SU-DHL-6 (cell line): ENCODE data around the gene ZXDC.

ENCODE experiments used
- H2AFZ ChIP-seq: fragments of 200-600 bp; sonication (generic); 2 replicates; pipeline ENCODE4 v1.6.1; 2014; ENCODE audit warnings: low read depth, mild to moderate bottlenecking, moderate library complexity, mixed read lengths, antibody characterized with exemption, low read length; ENCODE audit not compliant: severe bottlenecking
- H3F3A ChIP-seq: fragments of 200-600 bp; shearing (Covaris generic); 2 replicates; pipeline ENCODE4 v1.6.0; 2016; ENCODE audit warnings: antibody characterized with exemption, mild to moderate bottlenecking; ENCODE audit not compliant: insufficient read depth
- H3K27ac ChIP-seq: fragments of 200-600 bp; sonication (generic); 2 replicates; pipeline ENCODE4 v1.5.1; 2016; ENCODE audit warnings: low read depth, mild to moderate bottlenecking, low read length, moderate library complexity, mixed read lengths
- H3K27me3 ChIP-seq: fragments of 200-600 bp; sonication (generic), shearing (Covaris generic); 2 replicates; pipeline ENCODE4 v1.6.0; 2014; ENCODE audit warnings: mild to moderate bottlenecking, low read length
- H3K36me3 ChIP-seq: fragments of 200-600 bp; sonication (generic); 2 replicates; pipeline ENCODE4 v1.6.1; 2014; ENCODE audit warnings: mild to moderate bottlenecking, low read length, mixed read lengths
- H3K4me2 ChIP-seq: fragments of 300-600, 200-600 bp; shearing (Covaris generic), sonication (generic); 2 replicates; pipeline ENCODE4 v1.6.0; 2014; ENCODE audit warnings: low read length, low read depth, mild to moderate bottlenecking; ENCODE audit not compliant: poor library complexity, severe bottlenecking
- H3K4me3 ChIP-seq: fragments of 200-600 bp; sonication (generic); 2 replicates; pipeline ENCODE4 v1.5.1; 2014; ENCODE audit warnings: antibody characterized with exemption, low read length, mild to moderate bottlenecking, mixed read lengths; ENCODE audit not compliant: insufficient read depth, poor library complexity, severe bottlenecking
- H3K79me2 ChIP-seq: fragments of 200-600 bp; sonication (generic); 2 replicates; pipeline ENCODE4 v1.6.1; 2014; ENCODE audit warnings: mild to moderate bottlenecking, low read length, moderate library complexity; ENCODE audit not compliant: insufficient read depth
- H3K9ac ChIP-seq: fragments of 200-600 bp; sonication (generic); 2 replicates; pipeline ENCODE4 v1.7.0; 2014; ENCODE audit warnings: mild to moderate bottlenecking, low read length
- H3K9me2 ChIP-seq: fragments of 200-600 bp; sonication (generic); replicated peaks from 2 replicates; pipeline ENCODE4 v1.6.1; 2014; ENCODE audit warnings: low read length; ENCODE audit not compliant: insufficient read depth
- H3K9me3 ChIP-seq: fragments of 200-600 bp; sonication (generic); 2 replicates; pipeline ENCODE4 v1.6.1; 2014; ENCODE audit warnings: low read length, mixed read lengths; ENCODE audit not compliant: insufficient read depth
- H4K20me1 ChIP-seq: fragments of 200-600 bp; sonication (generic); 2 replicates; pipeline ENCODE4 v1.6.1; 2014; ENCODE audit warnings: low read depth, mild to moderate bottlenecking, antibody characterized with exemption, low read length, moderate library complexity, mixed read lengths
- CTCF ChIP-seq: fragments of 200-600 bp; sonication (generic); IDR thresholded peaks from one replicate; pipeline ENCODE4 v1.5.1; 2017; ENCODE audit warnings: antibody characterized with exemption, mild to moderate bottlenecking, low read length, moderate library complexity; ENCODE audit not compliant: insufficient read depth, poor library complexity, severe bottlenecking
- EZH2phosphoT487 ChIP-seq: fragments of 200-600 bp; sonication (generic), shearing (Covaris generic); conservative IDR thresholded peaks from 2 replicates; pipeline ENCODE4 v1.6.1; 2018; ENCODE audit warnings: mild to moderate bottlenecking, antibody characterized with exemption, low read length, moderate library complexity, mixed read lengths

The ZXDC gene

GRCh38 chr3:126517291-126517951, 41.7 kb upstream of the ZXDC start, which contains the start of gene UROC1:
UROC1 (minus strand) TSS chr3:126517773; CDS start chr3:126517719, 54 bp downstream.
- no peaks in the 10 kb centered on the region for H4K20me1 ChIP-seq
- no peaks in the 10 kb centered on the region for H3K9me2 ChIP-seq
- no peaks in the 10 kb centered on the region for H3K36me3 ChIP-seq
- no peaks in the 10 kb centered on the region for H3K9me3 ChIP-seq
- H3K9ac ChIP-seq: no peak within 1 kb of the TSS
- H3F3A ChIP-seq: no peaks in the 10 kb centered on the region
- no peaks in the 10 kb centered on the region for H3K27me3 ChIP-seq
- no peak within 1 kb of the TSS for H2AFZ ChIP-seq
- H3K4me3 ChIP-seq: no peak within 1 kb of the TSS
- H3K27ac ChIP-seq: no peak within 1 kb of the TSS
- TF ChIP-seq CTCF (no peak), EZH2phosphoT487 (no peak)
- no peaks in the 10 kb centered on the region for H3K79me2 ChIP-seq
- H3K4me2 ChIP-seq: no peak within 1 kb of the TSS

- no peaks in the 10 kb centered on the region for H3K9me3 ChIP-seq
- no peak overlapping the region for H3K27ac ChIP-seq
- H3K9me2 ChIP-seq: no peaks in the 10 kb centered on the region
- no peaks in the 10 kb centered on the region for H4K20me1 ChIP-seq
- no peak overlapping the region for H3K4me2 ChIP-seq
- no peak for TF ChIP-seq EZH2phosphoT487
- no peak for TF ChIP-seq CTCF
- H3K36me3 ChIP-seq: no peaks in the 10 kb centered on the region
- no peaks in the 10 kb centered on the region for H3K79me2 ChIP-seq
- no peak overlapping the region for H3K4me3 ChIP-seq
- no peak overlapping the region for H3K9ac ChIP-seq
- H3K27me3 ChIP-seq: no peaks in the 10 kb centered on the region
- H3F3A ChIP-seq: no peaks in the 10 kb centered on the region
- no peak overlapping the region for H2AFZ ChIP-seq
Observed at GRCh38 chr3:126516936-126517290, 41.2 kb upstream of the ZXDC start.

DNA sequence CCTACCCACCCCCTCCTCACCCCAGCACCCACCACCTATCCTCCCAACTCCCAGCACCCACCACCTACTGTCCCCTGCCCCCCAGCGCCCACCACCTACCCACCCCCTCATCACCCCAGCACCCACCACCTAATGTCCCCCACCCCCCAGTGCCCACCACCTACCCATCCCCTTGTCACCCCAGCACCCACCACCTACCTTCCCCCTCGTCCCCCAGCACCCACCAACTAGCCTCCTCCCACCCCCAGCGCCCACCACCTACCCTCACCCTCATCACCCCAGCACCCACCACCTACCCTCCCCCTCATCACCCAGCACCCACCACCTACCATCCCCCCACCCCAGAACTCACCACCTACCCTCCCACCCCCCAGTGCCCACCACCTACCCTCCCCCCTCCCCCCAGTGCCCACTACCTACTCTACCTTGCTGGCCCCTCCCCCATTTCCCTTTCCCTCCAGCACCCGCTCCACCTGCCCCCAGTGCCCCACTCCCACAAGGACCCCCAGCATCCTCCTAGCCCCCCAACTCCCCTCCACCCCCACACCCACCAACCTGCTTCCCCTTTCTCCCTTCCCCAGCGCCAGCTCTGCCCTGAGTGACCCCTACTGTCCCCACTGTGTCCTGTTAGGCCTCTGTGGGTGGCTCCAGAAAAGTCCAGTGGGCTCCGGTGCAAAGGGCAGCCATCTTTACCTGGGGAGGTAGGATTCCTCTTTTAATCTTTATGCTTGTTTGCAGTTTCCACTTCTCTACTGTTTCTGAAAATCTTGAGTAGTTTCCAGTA, 40.7 kb upstream of the ZXDC start:
- no peaks in the 10 kb centered on the region for H3K27me3 ChIP-seq
- no peak overlapping the region for H3K27ac ChIP-seq
- H3K79me2 ChIP-seq: no peaks in the 10 kb centered on the region
- H3F3A ChIP-seq: no peaks in the 10 kb centered on the region
- TF ChIP-seq CTCF (no peak), EZH2phosphoT487 (no peak)
- no peak overlapping the region for H3K4me2 ChIP-seq
- H3K9ac ChIP-seq: no peak overlapping the region
- H4K20me1 ChIP-seq: no peaks in the 10 kb centered on the region
- no peaks in the 10 kb centered on the region for H3K9me2 ChIP-seq
- H3K4me3 ChIP-seq: no peak overlapping the region
- H2AFZ ChIP-seq: no peak overlapping the region
- no peaks in the 10 kb centered on the region for H3K9me3 ChIP-seq
- H3K36me3 ChIP-seq: no peaks in the 10 kb centered on the region
